Limb (tissue), 2 donors: ENCODE results near the gene CA6.
"Not testable (repeated sequence)": the region's sequence is repeated elsewhere in the genome, so short reads cannot be mapped to it uniquely, and the experiment has no call there.

Experiments
- DNase-seq, 2 donors: peaks; one replicate each; pipeline ENCODE4 v3.0.0-alpha.2; 2016; ENCODE audit errors: extremely low spot score in 2 of 2

CA6 gene

GRCh38 chr1:8969937-8970336 is 24.3 kb downstream of the CA6 start:
- DNase-seq = no peak

- DNase-seq = no peak
These were observed 25.2 kb downstream of the CA6 start for GRCh38 chr1:8970870-8971337.

- no peak for DNase-seq
These were observed 28.9 kb downstream of the CA6 start for GRCh38 chr1:8974551-8974950.

GRCh38 chr1:8976338-8976737 is 30.7 kb downstream of the CA6 start:
- DNase-seq = no peak

- no peak for DNase-seq
These were observed 31.3 kb downstream of the CA6 start for GRCh38 chr1:8976896-8977450.

- DNase-seq = no peak
These were observed 35.0 kb downstream of the CA6 start for GRCh38 chr1:8980656-8981055.

- DNase-seq = no peak
These were observed 35.5 kb downstream of the CA6 start for GRCh38 chr1:8981169-8981568.

GRCh38 chr1:8984203-8984602 is 38.5 kb downstream of the CA6 start:
- DNase-seq = no peak

GRCh38 chr1:8984990-8985389 is 39.3 kb downstream of the CA6 start:
- no peak for DNase-seq

- DNase-seq = peak in 1 of 2 donors; percentile 51
These were observed 40.5 kb downstream of the CA6 start for GRCh38 chr1:8985915-8986813.

GRCh38 chr1:8986814-8987190 is 41.1 kb downstream of the CA6 start:
- no peak for DNase-seq

GRCh38 chr1:8987881-8988617 is 42.4 kb downstream of the CA6 start:
- DNase-seq = peak; percentile 18 to 76

GRCh38 chr1:8988618-8988967 is 42.9 kb downstream of the CA6 start:
- no peak for DNase-seq

GRCh38 chr1:8989061-8989460 is 43.4 kb downstream of the CA6 start:
- no peak for DNase-seq

GRCh38 chr1:8989821-8990220 is 44.2 kb downstream of the CA6 start:
- DNase-seq = no peak

GRCh38 chr1:8992936-8993687 is 47.4 kb downstream of the CA6 start:
- no peak for DNase-seq

GRCh38 chr1:8993962-8994675 is 48.5 kb downstream of the CA6 start:
- DNase-seq = not testable (repeated sequence)

GRCh38 chr1:9001534-9002214 is 56.0 kb downstream of the CA6 start:
- DNase-seq = not testable (repeated sequence)

GRCh38 chr1:9002215-9002560 is 56.5 kb downstream of the CA6 start:
- not testable (repeated sequence) for DNase-seq

- no peak for DNase-seq
These were observed 58.5 kb downstream of the CA6 start for GRCh38 chr1:9004031-9004699.
